HG02943 (cell line): Measurements from ENCODE around the gene DNAH14.
"Not testable (repeated sequence)": the region's sequence is repeated elsewhere in the genome, so short reads cannot be mapped to it uniquely, and the experiment has no call there.

ENCODE experiments used
- ATAC-seq: cut with Tn5 transposase; IDR thresholded peaks from one replicate; pipeline ENCODE4 v1.9.1; 2021; ENCODE audit warnings: mild to moderate bottlenecking, low read depth, moderate library complexity; ENCODE audit not compliant: unreplicated experiment

The DNAH14 gene

DNA sequence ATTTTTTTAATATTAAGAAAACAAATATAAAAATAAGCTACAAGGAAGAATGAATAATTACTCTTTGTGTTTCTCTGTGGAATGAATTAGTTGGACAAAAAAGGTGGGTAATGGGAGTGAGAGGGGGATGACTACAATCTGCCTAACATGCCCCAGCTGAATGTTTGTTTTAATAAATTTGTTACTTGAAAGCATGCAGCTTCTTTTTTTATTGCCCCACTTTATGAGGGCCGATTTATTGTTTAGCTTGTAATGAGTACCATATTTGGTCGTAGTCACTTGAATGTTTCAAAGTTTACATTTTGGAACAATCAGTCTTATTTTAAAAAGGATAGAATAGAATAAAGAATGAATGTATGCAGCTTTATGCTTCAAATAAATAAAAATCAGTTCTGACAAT is 301.0 kb downstream of the DNAH14 start:
- ATAC-seq = no peak

DNA sequence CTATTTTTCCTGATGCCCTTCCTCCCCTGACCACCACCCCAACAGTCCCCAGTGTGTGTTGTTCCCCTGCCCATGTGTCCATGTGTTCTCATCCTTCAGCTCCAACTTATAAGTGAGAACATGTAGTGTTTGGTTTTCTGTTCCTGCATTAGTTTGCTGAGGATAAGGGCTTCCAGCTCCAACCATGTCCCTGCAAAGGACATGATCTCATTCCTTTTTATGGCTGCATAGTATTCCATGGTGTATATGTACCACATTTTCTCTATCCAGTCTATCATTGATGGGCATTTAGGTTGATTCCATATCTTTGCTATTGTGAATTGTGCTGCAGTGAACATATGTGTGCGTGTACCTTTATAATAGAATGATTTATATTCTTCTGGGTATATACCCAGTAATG is 303.5 kb downstream of the DNAH14 start:
- not testable (repeated sequence) for ATAC-seq

DNA sequence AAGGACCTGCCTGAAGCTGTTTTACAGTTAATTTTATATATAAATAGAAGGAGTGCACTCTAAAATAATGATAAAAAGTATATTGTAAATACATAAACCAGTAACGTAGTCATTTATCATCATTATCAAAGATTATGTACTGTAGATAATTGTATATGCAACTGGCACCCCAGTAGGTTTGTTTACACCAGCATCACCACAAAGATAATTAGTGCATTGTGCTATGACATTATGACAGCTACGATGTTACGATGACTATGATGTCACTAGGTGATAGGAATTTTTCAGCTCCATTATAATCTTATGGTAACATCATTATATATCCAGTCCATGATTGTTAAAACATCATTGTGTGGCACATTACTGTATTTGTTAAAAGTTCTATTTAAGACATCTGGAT is 313.1 kb downstream of the DNAH14 start:
- no peak for ATAC-seq

DNA sequence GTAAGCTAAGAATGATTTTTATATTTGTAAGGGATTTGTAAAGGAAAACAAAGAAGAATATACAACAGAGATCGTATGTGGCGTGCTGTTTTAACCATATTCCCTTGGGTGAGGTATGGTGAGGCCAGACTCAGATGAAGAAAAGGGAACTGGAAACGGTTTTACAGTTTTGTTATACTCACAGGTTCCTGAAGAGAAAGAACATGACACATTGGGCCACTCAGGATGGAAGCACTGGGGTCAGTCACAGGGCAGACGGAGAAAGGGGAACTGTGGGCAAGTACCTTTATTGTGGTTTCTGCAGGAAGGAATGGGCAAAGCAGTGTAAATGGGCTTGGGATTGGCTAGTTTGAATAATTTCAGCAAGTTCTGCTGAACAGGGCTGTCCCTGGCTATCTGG is 321.0 kb downstream of the DNAH14 start:
- peak; percentile 92 for ATAC-seq

DNA sequence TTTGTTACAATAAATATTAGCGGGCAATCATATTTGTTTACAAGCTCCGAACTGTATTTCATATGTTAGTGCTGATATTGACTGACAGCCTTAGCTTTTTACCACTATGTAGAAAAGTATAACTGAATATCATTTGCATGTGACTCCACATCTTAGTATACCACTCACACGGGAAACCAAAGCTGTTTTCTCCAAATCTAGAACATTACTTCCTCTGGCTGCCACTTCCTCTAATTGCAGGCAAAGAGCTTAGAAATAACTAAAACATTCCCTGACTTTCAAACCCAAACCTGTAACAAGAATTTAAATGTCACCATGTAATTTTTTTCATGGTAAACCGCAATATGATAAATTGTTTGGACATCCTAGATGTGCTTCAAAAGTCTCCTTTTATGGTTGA is 323.7 kb downstream of the DNAH14 start:
- ATAC-seq = no peak

DNA sequence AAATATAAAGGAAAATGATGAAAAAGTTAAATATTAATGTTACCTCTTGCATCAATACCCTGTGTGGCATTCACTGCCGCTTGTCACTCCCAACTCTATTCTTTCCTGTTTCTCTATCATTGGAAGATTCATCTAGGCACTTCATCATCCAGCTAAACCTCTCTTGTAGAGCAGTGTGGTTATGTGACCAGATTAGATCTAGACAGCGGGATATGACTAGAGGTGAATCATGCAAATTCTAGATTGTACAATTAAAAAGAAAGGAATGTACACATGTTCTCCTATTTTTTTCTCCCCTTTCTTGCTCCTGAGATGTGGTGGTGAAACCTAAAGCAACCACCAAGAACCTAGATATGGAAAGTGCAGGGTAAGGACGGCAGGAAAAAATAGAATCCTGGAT is 324.3 kb downstream of the DNAH14 start:
- no peak for ATAC-seq

DNA sequence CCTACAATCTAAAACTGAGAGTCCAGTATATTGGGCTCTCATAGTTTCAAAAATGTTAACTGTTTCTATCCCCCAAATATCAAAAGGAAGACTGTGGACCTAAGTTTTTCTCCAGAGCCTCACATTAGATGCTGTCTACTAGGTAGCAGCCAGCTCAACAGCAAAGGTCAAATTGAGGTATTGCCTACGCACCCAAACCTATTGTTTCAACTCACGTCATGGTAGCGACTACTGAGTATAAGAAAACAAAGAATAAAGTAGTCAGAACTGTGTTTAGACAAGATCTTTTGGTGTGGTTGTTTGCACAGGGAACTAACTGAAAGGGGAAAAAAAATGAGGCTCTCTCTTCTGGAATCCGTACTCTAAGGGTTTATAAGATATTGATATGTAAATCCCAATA is 325.2 kb downstream of the DNAH14 start:
- ATAC-seq = no peak

DNA sequence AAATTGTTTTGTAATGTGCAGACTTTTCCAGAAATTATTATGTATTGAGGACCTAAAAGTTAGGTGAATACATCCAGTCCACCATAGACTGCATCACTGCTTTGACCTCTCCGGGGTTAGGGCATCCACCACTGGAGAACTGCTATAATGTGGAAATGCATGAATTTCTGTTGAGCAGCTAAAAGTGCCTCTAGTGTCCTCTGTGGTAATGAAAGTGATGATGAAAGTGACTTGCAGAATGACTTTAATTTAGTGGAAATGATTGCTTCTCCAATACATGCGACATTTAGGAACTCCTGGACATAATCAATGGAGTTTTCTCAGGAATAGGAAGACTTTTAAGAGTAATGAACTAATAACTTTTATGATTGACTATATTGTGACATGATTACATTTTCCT is 327.6 kb downstream of the DNAH14 start:
- no peak for ATAC-seq

DNA sequence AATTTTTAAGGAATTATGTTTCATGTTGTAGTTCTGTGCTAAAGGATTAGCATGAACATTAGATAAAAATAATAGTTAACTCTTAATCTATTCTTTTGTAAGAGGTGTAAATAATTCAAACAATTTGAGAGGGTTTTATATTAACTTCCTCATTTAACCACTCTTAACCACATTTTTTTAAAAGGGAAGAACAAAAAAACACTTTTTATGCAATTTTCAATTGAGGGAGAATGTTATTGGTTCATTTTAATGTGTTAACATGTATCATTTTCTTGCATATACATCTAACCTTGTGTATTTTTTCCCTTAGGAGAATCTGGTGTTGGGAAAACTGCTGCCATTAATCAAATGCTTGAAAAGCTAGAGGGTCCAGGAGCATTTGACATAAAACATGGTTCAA is 329.3 kb downstream of the DNAH14 start:
- no peak for ATAC-seq

DNA sequence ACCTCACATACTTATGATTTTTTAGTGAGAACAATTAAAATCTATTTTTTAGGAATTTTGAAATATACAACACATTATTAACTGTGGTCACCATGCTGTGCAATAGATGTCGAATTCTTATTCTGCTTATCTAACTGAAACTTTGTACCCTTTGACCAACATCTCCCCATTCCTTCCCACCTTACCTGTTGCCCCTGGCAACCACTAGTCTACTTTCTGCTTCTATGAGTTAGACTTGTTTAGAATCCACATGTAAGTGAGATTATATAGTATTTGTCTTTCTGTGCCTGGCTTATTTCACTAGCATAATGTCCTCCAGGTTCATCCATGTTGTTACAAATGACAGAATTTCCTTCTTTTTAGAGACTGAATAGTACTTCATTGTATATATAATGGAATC is 330.1 kb downstream of the DNAH14 start:
- no peak for ATAC-seq

DNA sequence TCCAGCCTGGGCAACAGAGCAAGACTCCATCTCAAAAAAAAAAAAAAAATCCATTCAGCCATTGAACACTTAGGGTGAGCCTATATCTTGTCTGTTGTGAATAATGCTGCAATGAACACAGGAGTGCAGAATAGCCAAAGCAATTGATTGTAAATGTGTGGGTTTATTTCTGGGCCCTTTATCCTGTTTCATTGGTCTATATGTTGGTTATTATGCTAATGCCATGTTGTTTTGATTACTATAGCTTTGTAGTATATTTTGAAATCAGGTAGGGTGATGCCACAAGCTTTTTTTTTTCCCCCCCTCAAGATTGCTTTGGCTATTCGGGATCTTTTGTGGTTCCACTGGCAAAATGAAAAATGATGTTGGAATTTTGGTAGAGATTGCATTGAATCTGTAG is 330.8 kb downstream of the DNAH14 start:
- ATAC-seq = no peak

DNA sequence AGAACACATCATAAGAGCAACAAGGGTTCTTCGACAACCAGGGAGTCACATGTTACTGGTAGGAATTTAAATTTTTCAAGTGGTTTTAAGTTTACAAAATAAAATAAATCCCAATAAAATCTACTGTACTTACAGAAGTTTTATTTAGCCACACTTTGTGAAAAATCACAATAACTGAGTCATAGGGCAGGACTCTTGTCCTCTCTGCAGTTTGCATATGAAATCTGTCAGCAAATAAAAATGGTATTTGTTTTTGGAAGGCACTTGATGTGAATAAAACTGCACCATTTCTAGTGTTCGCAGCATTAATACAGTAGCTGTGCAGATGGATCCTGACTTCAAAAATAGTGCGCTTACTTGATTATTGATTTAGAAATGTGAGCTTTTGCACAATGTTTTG is 348.0 kb downstream of the DNAH14 start:
- no peak for ATAC-seq

DNA sequence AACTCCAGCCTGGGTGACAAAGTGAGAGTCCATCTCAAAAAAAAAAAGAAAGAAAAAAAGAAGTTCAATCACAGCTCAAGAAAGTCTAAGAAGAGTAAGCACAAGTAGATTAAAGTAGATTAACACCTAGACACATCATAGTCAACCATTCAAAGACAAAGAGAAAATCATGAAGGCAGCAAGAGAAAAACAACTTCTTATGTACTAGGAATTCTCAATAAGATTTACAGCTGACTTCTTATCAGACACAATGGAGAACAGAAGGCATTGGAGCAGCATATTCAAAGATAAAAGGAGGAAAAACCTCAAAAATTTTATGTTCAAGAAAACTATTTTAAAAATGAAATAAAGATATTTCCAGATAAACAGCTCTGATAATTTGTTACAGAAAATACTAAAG is 351.1 kb downstream of the DNAH14 start:
- no peak for ATAC-seq

DNA sequence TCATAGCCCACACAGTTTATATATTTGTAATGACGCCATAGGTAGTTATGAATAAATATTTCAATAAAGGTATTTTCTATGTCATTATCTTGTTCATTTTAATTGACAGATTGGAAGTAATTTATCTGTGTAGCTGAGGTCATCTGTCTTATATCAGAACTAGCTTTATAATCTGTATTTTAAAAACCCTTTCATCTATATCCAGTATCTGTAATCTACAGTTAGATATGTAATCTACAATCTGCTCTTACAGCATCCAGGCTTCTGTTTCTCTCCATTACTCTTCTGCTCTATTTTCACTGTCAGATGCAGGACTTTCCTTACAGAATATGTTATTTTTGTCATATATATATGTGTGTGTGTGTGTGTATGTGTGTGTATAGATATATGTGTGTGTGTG is 360.8 kb downstream of the DNAH14 start:
- ATAC-seq = no peak

DNA sequence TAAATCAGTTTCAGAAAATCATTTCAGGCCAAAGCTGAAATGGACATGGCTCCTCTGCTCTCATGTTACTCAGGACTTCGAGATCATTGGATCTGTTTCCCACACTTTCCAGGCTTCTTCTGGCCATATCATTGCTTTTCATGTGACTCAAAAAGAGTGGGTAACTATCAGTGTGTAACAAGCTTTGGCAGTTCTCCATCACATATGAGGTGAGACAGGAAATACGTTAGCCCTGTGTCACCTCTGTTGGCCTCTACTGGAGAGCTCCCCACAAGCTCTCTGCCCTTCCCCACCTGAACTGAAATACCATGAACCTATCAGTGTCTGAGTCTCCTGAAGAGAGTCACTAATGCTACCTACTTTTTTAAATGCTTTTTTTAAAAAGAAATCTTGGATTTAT is 370.1 kb downstream of the DNAH14 start:
- no peak for ATAC-seq

DNA sequence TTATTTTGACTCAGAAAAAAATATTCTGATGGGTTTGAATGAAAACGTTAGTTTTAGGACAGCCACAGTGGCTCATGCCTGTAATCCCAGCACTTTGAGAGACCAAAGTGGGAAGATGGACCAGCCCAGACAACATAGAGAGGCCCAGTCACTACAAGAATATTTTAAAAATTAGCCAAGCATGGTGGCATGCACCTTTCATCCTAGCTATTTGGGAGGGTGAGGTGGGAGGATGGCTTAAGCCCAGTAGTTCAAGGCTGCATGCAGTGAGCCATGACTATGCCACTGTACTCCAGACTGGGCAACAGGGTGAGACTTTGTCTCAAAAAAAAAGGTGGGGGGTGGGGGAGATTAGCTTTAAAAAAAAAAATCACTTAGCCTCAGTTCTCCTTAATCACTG is 370.9 kb downstream of the DNAH14 start:
- no peak for ATAC-seq

DNA sequence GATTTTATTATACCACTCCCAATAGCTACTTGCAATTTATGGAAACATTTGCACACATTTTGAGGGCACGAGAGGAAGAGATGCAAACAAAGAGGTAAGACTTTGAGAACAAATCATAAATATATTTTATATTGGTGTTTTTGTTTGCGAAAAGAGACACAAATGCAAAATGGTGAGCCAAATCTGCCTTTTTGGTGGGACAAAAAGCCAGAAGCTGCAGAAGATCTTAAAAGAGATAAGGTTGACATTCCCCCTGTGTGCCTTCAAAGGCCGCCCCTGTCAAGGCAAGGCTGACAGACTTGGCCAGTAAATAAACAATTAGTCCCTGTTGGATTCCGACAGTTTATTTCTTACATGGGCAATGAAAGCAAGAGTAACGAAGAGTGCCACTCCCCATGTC is 375.5 kb downstream of the DNAH14 start:
- no peak for ATAC-seq

DNA sequence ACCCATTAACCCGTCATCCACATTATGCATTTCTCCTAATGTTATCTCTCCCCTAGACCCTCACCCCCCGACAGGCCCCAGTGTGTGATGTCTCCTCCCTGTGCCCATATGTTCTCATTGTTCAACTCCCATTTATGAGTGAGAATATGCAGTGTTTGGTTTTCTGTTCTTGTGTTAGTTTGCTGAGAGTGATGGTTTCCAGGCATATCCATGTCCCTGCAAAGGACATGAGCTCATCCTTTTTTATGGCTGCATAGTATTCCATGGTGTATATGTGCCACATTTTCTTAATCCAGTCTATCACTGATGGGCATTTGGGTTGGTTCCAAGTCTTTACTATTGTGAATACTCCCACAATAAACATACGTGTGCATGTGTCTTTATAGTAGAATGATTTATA is 381.1 kb downstream of the DNAH14 start:
- ATAC-seq = not testable (repeated sequence)

DNA sequence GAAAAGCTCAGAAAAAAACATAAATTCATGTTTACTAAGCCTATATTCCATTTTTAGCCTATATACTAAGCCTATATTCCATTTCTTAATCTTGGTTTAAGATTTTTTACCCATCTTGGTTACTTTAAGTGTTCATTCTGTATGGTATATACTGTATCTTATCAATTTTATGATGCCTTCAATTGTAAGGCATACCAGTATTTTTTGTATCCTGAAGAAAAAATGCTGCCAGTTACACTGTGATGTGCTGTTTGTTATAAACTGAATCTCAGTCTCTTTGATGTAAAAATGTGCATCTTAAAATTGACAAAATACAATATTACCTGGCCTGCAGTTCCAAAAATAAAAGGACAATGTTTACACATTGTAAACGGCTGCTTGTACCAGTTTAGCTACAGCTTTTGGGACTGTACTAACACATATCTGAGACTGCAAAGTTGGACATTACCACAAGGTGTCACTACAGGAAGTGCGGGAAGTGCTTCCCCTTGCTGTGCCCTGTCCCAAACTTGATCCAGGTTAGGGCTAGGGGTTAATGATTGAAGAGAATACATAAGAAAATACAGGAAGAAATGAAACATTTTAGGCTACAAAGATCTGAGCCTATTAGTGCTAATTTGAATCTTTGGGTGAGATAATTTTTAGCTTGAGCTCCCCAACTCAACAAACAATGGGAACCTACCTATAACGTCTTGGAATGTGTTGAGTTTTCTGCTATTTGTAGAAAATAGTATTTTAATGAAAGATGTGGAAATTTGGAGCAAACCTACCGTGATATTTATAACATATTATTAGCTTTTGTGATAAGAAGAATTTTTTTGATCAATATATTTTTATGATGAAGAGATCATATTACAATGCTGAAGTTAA is 389.5 kb downstream of the DNAH14 start:
- peak; percentile 88 for ATAC-seq

DNA sequence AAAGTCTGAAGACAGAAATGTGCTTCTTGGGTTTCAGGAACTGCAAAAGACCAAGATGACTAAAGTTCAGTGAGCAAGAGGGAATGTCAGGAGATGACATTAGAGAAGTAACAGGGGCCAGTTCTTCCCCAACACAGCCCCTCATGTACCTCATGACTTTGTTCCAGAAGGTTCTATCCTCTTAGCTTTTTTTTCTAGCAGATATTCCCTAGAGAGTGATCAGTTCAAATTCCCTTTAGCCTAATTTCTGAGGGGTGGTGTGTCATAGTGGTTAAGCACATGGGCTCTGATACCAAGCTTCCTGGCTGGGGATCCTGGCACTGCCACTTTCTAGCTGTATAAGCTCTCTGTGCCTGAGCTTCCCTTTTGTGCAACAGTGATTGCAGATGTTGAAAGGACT is 390.4 kb downstream of the DNAH14 start:
- ATAC-seq = no peak

DNA sequence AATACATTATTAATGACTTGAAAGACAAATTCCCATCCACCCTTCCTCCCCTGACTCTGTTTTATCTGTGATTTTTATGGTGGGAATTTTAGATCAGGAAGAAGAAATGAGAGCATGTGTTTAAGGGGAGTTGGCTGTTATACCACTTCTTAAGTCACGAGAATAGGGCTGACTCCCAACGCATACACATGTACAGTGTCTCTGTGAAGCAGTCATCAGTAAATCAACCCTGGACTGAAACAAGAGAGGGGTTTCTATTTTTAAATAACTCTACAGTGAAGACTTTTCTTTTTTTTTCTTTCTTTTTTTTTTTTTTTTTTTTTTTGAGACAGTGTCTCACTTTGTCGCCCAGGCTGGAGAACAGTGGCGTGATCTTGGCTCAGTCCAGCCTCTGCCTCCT is 392.3 kb downstream of the DNAH14 start:
- ATAC-seq = no peak

DNA sequence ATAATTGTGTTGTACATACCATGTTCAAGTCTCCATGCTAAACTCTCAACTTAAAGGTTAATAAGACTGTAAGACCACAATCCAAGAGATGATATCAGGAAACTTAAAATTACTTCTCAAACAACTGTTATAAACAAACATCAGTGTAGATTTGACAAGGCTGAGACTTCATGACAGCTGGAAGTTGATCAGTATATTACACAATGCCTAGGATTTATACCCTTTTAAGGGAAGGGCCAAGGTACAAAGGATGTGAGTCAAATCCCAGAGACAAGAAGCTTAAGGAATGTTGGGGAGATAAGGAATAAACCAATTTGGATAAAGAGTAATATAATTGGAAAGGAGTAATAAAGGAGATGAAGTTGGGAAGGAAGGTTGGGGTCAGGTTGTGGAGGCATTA is 399.6 kb downstream of the DNAH14 start:
- no peak for ATAC-seq

DNA sequence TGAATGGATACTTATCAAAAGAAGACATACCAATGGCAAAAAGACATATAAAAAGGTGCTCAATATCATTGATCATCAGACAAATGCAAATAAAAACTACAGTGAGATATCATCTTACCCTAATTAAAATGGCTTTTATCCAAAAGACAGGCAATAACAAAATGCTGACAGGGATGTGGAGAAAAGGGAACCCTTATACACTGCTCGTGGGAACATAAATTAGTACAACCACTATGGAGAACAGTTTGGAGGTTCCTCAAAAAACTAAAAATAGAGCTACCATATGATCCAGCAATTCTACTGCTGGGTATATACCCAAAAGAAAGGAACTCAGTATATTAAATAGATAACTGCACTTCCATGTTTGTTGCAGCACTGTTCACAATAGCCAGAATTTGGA is 400.5 kb downstream of the DNAH14 start:
- ATAC-seq = not testable (repeated sequence)
